GM20431 (cell line): ENCODE data around the gene BTBD9.
"Not testable (repeated sequence)": the region's sequence is repeated elsewhere in the genome, so short reads cannot be mapped to it uniquely, and the experiment has no call there.

Source experiments
- in situ Hi-C: fragments of 300-500 bp; cut with MseI, MboI; formaldehyde crosslinking; loops from one replicate; pipeline ENCODE4 v1.15.0; 2020; ENCODE audit warnings: low sequenced_read_pairs; ENCODE audit not compliant: unreplicated experiment

The BTBD9 gene

GRCh38 chr6:38452816-38453660 lies 186.7 kb downstream of the BTBD9 start:
- in situ Hi-C loops: no loop called here

DNA sequence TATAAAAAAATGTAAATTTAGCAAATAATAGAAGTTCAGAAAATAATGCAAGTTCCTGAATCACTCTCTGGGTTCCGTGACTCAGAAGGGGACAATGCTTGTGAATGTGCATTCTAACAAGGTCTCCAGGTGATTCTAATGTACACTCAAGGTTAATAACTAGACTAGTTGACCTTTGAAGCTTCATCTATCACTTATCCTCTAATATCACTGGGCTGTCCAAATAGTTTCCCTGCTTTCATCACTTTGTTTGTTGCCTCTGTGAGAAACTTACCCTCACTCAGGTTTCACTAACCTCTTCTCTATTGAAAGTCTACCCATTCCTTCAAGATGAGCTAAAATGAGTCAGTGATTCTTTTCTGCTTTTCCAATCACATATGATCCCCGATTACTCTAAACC lies 189.0 kb downstream of the BTBD9 start:
- in situ Hi-C loops: no loop called here

GRCh38 chr6:38445925-38446324 lies 193.8 kb downstream of the BTBD9 start:
- in situ Hi-C loops: no loop called here

DNA sequence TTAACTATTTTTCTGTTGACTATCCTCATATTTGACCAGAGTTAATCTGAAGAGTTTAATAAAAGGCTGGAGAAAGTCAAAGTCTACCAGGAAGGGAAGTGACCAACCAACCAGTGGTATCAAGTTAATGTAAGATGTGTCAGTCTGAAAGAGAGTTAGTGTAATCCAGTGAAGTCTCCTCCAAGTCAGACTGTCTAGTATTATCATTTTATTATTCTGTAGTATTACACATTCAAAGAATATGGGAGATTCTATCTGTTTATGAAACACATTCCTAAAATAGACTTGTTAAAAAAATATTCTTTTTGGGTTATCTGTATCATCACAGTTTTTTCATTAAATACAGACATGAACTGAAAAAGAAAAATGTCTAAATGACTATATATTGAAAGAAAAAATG lies 194.4 kb downstream of the BTBD9 start:
- in situ Hi-C loops: no loop called here

DNA sequence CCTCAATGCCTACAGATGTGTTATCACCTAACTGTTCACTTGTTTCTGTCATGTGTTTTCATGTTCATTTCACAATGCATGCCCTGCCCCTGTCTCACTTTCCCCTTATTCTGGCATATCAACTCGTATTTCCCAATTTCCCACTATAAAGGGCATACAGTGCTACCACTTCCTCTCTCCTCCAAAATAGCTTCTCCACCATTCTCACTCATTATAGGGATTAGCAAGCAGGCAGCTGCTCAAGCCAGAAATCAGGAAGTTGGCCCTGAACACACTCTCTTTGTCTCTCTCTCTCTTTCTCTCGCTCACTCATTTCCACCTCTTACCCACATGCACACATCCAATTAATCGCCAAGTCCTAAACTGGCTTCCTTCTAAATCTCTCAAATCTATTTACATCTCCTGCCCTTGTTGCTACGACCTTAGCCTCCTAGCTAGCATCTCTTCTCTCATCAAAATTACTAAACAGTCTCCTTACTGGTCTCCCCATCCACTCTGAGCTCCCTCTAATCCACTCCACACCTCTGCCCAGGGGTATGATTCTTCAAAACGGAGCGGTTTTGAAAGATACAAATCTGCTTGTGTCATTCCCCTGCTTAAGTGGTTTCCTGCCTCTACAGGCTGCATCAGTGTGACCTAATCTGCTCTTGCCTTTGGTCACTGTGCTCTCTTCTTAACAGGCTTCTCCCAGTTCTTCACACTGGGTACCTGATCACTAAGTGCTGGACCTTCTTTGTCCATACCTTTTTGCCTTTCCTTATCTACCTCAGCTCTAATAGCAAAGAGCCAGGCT lies 196.2 kb downstream of the BTBD9 start:
- in situ Hi-C loops: no loop called here

GRCh38 chr6:38438097-38438496 lies 201.6 kb downstream of the BTBD9 start:
- in situ Hi-C loops: no loop called here

DNA sequence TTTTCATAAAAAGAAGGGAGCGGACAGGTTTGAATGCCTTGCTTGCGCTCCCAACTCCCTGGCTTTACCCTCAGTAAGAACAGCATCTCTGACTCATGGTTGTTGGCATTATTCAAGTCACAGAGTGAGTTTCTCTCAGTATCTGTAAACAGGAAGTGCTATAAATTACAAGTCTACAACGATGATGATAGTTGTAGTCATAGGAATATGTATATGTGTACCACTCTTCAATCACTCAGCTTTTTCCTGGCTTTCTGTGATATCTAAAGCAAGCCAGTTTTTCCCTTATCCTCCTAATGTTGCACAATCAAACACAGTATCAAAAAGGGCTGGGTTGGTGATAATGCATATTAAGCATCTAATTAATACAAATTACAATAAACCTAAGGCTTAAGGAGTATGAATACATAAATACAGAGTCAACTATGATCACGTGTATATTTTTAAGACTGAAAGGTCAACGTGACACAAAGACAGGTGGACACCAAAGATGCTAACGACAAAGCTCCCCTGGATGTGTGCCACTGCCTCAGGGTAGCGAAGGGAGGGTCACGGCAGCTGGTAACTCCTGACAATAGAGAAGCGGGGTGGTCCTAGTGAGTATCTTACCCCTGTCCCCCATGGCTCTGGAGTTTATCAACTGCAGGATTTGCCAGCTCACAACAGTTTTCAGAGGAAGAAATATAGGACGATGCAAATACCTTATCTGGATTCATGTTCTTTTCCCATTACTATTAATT lies 202.8 kb downstream of the BTBD9 start:
- in situ Hi-C loops: no loop called here

DNA sequence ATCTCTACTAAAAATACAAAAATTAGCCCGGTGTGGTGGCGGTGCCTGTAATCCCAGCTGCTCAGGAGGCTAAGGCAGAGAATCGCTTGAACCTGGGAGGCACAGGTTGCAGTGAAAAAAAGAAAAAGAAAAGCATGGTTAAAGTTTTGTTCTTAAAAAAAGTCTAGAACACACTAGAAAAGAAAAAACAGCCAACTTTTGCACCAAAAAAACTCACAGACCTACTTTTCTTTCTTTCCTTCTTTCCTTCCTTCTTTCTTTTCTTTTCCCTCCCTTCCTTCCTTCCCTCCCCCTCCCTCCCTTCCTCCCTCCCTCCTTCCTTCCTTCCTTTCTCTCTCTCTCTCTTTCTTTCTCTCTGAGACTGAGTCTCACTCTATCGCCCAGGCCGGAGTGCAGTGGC lies 204.4 kb downstream of the BTBD9 start:
- in situ Hi-C loops: no loop called here

- in situ Hi-C loops: no loop called here
These were observed 205.7 kb downstream of the BTBD9 start for GRCh38 chr6:38434051-38434450.

GRCh38 chr6:38432479-38432878 lies 207.2 kb downstream of the BTBD9 start:
- in situ Hi-C loops: no loop called here

- in situ Hi-C loops: no loop called here
These were observed 207.7 kb downstream of the BTBD9 start for GRCh38 chr6:38432079-38432478.

DNA sequence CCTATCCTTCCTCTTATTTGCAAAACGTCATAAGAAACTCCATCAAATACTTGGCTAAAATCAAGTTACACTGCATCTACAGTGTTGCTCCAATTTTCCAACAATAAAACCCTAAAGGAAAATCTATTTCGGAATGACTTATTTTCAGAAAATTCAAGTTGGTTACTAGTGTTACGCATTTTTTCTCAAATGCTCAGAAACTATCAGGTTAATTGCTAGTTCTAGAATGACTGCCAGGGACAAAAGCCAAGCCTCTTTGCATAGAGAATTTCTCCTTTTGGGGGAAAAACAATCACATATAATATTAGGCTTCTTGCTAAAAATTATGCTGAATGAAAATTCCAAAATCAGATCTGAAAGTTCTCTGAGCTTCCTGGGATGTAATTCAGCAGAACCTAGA lies 210.2 kb downstream of the BTBD9 start:
- in situ Hi-C loops: no loop called here

- in situ Hi-C loops: no loop called here
These were observed 212.1 kb downstream of the BTBD9 start for GRCh38 chr6:38427492-38428210.

DNA sequence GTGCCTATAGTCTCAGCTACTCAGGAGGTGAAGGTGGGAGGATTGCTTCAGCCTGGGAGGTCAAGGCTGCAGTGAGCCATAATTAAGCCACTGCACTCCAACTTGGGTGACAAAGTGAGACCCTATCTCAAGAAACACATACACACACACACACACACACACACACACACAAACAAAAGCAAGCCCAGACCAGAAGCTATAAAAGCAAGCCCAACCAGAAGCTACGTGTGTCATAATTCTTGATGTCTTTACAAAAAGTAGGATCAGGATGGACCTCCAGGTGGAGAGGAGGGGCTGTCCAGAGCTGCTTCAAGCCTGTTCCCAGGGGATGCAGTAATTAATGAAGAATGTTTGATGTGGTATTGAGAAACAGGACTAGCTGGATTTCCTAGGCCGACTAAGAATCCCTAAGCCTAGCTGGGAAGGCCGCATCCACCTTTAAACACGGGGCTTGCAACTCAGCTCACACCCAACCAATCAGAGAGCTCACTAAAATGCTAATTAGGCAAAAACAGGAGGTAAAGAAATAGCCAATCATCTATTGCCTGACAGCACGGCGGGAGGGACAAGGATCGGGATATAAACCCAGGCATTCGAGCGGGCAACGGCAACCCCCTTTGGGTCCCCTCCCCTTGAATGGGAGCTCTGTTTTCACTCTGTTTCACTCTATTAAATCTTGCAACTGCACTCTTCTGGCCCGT lies 213.8 kb downstream of the BTBD9 start:
- in situ Hi-C loops: not testable (repeated sequence)

- in situ Hi-C loops: no loop called here
These were observed 216.0 kb downstream of the BTBD9 start for GRCh38 chr6:38423746-38424145.

DNA sequence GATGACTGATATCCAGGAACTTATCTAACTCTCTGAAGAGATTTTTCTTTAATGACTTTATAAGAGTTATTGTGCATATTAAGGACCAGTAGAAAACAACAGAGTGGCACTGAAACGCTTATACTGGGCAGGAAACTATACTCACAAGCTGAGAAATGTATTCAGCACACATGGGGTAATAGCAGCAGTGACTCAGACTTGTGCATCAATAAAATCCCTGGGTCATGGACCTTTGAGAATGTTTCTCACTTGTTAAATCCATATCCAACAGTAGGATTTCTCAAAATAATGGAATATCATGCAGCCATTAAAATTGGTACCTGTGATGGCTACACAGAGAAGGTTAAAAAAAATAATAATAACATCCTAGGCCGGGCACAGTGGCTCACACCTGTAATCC lies 219.5 kb downstream of the BTBD9 start:
- in situ Hi-C loops: no loop called here

- in situ Hi-C loops: no loop called here
These were observed 222.2 kb downstream of the BTBD9 start for GRCh38 chr6:38417521-38417920.

DNA sequence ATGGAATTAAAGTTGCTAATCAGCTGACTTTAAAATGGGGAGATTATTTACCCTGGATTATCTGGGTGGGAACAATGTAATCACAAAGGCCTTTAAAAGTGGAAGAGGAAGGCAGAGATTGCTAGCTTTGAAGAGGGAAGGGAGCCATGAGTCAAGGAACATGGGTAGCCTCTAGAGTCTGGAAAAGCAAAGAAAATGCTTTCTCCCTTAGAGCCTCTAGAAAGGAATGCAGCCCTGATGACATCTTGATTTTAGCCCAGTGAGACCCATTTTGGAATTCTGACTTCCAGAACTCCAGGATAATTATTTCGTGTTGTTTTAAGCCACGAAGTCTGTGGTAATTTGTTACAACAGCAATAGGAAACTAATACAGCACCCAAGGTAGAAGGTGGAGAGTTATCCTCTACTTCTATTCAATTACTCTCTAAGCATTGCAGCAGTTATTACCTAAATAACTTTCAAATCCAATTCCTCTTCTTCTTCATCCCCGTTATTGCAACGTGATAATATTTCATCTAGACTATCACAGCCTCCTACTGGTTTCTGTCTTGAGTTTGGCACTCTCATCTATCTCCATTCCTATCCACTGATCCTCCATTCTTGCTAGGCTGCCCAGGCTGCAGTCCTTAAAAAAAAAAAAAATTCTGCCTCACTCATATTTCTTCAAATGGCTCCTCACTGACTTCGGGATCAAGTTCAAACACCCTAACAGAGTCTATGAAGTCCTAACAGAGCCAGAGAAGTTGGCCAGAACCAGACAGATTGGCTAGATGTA lies 224.3 kb downstream of the BTBD9 start:
- in situ Hi-C loops: no loop called here
